HepG2 (cell line): ENCODE measurements around the gene CMTM3. TPM values are rescaled to one million over a fixed set of nuclear protein-coding genes. Genes with fewer than 3 reads are reported as not detected.

Experiments
- ARID2 ChIP-seq: sonication (generic); formaldehyde crosslinking; IDR thresholded peaks from 2 replicates; pipeline ENCODE4 v1.8.1; 2022; ENCODE audit warnings: mild to moderate bottlenecking, missing genetic modification reagents, borderline replicate concordance
- CCAR2 ChIP-seq: fragments of 200-400 bp; formaldehyde crosslinking; optimal IDR thresholded peaks from 2 replicates; pipeline ENCODE3; 2018; ENCODE audit warnings: low read depth, mild to moderate bottlenecking, low read length, moderate library complexity
- CCDC6 ChIP-seq: sonication (generic); formaldehyde crosslinking; IDR thresholded peaks from 2 replicates; pipeline ENCODE4 v1.8.1; 2022; ENCODE audit warnings: mild to moderate bottlenecking, missing genetic modification reagents, moderate library complexity
- DDIT3 ChIP-seq: sonication (generic); formaldehyde crosslinking; IDR thresholded peaks from 2 replicates; pipeline ENCODE4 v1.4.0; 2020; ENCODE audit warnings: mild to moderate bottlenecking, missing genetic modification reagents
- E2F5 ChIP-seq: sonication (generic); formaldehyde crosslinking; conservative IDR thresholded peaks from 2 replicates; pipeline ENCODE4 v1.4.0; 2020; ENCODE audit warnings: missing genetic modification reagents
- HNRNPL ChIP-seq: fragments of 200-400 bp; formaldehyde crosslinking; IDR thresholded peaks from 2 replicates; pipeline ENCODE4 v1.6.1; 2017; ENCODE audit warnings: mild to moderate bottlenecking, low read depth, low read length
- HNRNPUL1 ChIP-seq: fragments of 200-400 bp; formaldehyde crosslinking; IDR thresholded peaks from 2 replicates; pipeline ENCODE4 v1.6.1; 2017; ENCODE audit warnings: low read depth, mild to moderate bottlenecking, low read length, moderate library complexity
- IKZF1 ChIP-seq: fragments of 450-650 bp; IDR thresholded peaks from 2 replicates; pipeline ENCODE4 v1.7.1; 2016
- JARID2 ChIP-seq: sonication (generic); formaldehyde crosslinking; IDR thresholded peaks from 2 replicates; pipeline ENCODE4 v1.8.1; 2023; ENCODE audit warnings: missing genetic modification reagents, inconsistent platforms; ENCODE audit not compliant: insufficient replicate concordance
- MED8 ChIP-seq: sonication (generic); formaldehyde crosslinking; IDR thresholded peaks from 2 replicates; pipeline ENCODE4 v1.8.1; 2023; ENCODE audit warnings: mild to moderate bottlenecking, missing genetic modification reagents; ENCODE audit not compliant: insufficient replicate concordance
- MZF1 ChIP-seq: sonication (generic); formaldehyde crosslinking; IDR thresholded peaks from 2 replicates; pipeline ENCODE4 v1.8.1; 2023; ENCODE audit warnings: mild to moderate bottlenecking, missing genetic modification reagents, borderline replicate concordance
- NR2F6 ChIP-seq, 2 experiments: IDR thresholded peaks; 2 replicates each; pipeline ENCODE4 v1.6.1; 2016; ENCODE audit warnings: antibody characterized with exemption in 1 of 2, mild to moderate bottlenecking in 1 of 2
- SATB2 ChIP-seq: sonication (generic); formaldehyde crosslinking; IDR thresholded peaks from 2 replicates; pipeline ENCODE4 v1.5.0; 2020; ENCODE audit warnings: missing genetic modification reagents
- SP4 ChIP-seq: sonication (generic); formaldehyde crosslinking; IDR thresholded peaks from 2 replicates; pipeline ENCODE4 v1.8.1; 2023; ENCODE audit warnings: mild to moderate bottlenecking, missing genetic modification reagents
- SRSF9 ChIP-seq: fragments of 200-400 bp; formaldehyde crosslinking; IDR thresholded peaks from 2 replicates; pipeline ENCODE4 v1.6.1; 2018; ENCODE audit warnings: borderline replicate concordance, mild to moderate bottlenecking, low read depth, low read length; ENCODE audit not compliant: insufficient read depth, poor library complexity, severe bottlenecking
- TEAD3 ChIP-seq: optimal IDR thresholded peaks from 2 replicates; pipeline ENCODE3; 2016; ENCODE audit warnings: borderline replicate concordance
- ZNF264 ChIP-seq: sonication (generic); formaldehyde crosslinking; IDR thresholded peaks from 2 replicates; pipeline ENCODE4 v1.4.0; 2020; ENCODE audit warnings: missing genetic modification reagents
- ZNF367 ChIP-seq: sonication (generic); formaldehyde crosslinking; IDR thresholded peaks from 2 replicates; pipeline ENCODE4 v1.4.0; 2020; ENCODE audit warnings: missing genetic modification reagents, borderline replicate concordance
- ZNF644 ChIP-seq: IDR thresholded peaks from 2 replicates; pipeline ENCODE4 v1.6.1; 2016; ENCODE audit warnings: low read depth
- polyA plus RNA-seq, 8 experiments: library from polyadenylated mRNA; depleted of rRNA in 3 of 8; stranded (reverse) in 7 of 8; unstranded in 1 of 8; fragments of >200 nt; fragmentation: Illumina TruSeq in 4 of 8; extraction: Trizol in 4 of 8; gene quantifications; 2 replicates each; pipeline versions ENCODE4 v1.2.1 to v1.2.3, GENCODE V29; 2011 to 2016; ENCODE audit warnings: low read depth in 4 of 8, missing spikeins in 1 of 8, mixed read lengths in 1 of 8; ENCODE audit not compliant: insufficient read depth in 1 of 8
- total RNA-seq, 5 experiments: library from RNA; depleted of rRNA; stranded (reverse); fragments of >200 nt; fragmentation: Illumina TruSeq; extraction: Trizol; gene quantifications; 2 replicates each; pipeline ENCODE4 v1.2.3, GENCODE V29; 2016; ENCODE audit warnings: low read depth in 1 of 5
- TF ChIP-seq, protein P1 (sequence below): sonication (generic); formaldehyde crosslinking; IDR thresholded peaks from 2 replicates; pipeline ENCODE4 v1.4.0; 2020; ENCODE audit warnings: missing genetic modification reagents; ENCODE audit errors: not compliant biosample characterization
- TF ChIP-seq, protein P2 (sequence below): sonication (generic); formaldehyde crosslinking; IDR thresholded peaks from 2 replicates; pipeline ENCODE4 v1.5.1; 2020; ENCODE audit warnings: missing genetic modification reagents, mild to moderate bottlenecking, borderline replicate concordance
- TF ChIP-seq, protein P3 (sequence below): sonication (generic); formaldehyde crosslinking; IDR thresholded peaks from 2 replicates; pipeline ENCODE4 v1.4.0; 2020; ENCODE audit warnings: missing genetic modification reagents
- TF ChIP-seq, protein P4 (sequence below): sonication (generic); formaldehyde crosslinking; IDR thresholded peaks from 2 replicates; pipeline ENCODE4 v1.4.0; 2020; ENCODE audit warnings: missing genetic modification reagents, low read depth, mild to moderate bottlenecking, borderline replicate concordance

The CMTM3 gene
- total and polyA plus RNA-seq, 2 of the 13 experiments (the other 11 are each of a cell fraction or from before 2014, with no cell fraction given), result 29.2 to 48.7 TPM

DNA sequence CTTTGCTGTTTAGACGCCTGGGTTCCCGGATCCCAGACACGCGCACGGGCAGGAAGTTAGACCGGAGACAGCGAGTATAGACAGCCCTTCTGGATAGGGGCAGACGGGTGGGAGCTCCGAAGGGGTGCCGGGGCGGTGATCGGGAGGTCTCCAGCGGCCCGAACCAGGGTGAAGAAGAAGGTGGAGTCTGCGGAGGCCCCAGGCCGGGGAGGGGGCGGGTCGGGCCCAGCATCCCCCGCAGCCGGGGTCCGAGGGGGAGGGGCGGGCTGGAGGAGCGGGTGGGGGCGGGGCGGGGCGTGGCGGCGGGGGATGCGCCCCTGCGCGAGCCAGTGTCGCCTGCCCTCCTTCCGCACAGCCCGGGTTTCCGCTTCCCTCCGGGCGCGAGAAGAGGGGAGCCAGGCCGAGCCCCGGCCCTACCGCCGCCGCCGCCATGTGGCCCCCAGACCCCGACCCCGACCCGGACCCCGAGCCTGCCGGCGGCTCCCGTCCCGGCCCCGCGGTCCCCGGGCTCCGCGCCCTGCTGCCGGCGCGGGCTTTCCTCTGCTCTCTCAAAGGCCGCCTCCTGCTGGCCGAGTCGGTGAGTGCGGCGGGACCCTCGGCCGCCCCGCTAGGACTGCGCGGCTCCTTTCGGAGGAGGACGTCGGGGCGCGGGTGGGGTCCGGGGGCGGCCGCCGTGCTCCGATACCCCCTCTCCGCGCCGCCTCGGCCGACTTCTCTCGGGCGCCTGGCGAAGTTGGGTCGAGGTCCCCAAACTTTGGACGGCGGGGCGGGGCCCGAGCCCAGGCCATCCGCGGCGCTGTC is at the start of gene CMTM3 (continued):
- TF ChIP-seq ZNF367 (no peak), HNRNPUL1 (no peak), IKZF1 (no peak), ARID2 (no peak), NR2F6 (IDR thresholded peaks at IDR 0.05) (no peak), NR2F6 (CRISPR knock-in tag; IDR thresholded peaks at IDR 0.05) (no peak), MZF1 (CRISPR knock-in tag) (no peak), SRSF9 (no peak), CCAR2 (no peak), HNRNPL (no peak), SP4 (CRISPR knock-in tag) (peak; percentile 12), ZNF264 (CRISPR knock-in tag) (no peak), CCDC6 (CRISPR knock-in tag) (0 out of 2 replicates have a peak, but pooled peaks have one; percentile 33), DDIT3 (no peak), SATB2 (0 out of 2 replicates have a peak, but pooled peaks have one; percentile 28), E2F5 (peak; percentile 45; the same call in 1 of the 2 replicates), TEAD3 (CRISPR knock-in tag) (no peak), JARID2 (CRISPR knock-in tag) (no peak), MED8 (no peak), ZNF644 (CRISPR knock-in tag) (no peak)
- TF ChIP-seq, protein P1, sequence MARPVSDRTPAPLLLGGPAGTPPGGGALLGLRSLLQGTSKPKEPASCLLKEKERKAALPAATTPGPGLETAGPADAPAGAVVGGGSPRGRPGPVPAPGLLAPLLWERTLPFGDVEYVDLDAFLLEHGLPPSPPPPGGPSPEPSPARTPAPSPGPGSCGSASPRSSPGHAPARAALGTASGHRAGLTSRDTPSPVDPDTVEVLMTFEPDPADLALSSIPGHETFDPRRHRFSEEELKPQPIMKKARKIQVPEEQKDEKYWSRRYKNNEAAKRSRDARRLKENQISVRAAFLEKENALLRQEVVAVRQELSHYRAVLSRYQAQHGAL (CRISPR knock-in tag), result no peak
- TF ChIP-seq, protein P2, sequence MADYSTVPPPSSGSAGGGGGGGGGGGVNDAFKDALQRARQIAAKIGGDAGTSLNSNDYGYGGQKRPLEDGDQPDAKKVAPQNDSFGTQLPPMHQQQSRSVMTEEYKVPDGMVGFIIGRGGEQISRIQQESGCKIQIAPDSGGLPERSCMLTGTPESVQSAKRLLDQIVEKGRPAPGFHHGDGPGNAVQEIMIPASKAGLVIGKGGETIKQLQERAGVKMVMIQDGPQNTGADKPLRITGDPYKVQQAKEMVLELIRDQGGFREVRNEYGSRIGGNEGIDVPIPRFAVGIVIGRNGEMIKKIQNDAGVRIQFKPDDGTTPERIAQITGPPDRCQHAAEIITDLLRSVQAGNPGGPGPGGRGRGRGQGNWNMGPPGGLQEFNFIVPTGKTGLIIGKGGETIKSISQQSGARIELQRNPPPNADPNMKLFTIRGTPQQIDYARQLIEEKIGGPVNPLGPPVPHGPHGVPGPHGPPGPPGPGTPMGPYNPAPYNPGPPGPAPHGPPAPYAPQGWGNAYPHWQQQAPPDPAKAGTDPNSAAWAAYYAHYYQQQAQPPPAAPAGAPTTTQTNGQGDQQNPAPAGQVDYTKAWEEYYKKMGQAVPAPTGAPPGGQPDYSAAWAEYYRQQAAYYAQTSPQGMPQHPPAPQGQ, result no peak
- TF ChIP-seq, protein P3, sequence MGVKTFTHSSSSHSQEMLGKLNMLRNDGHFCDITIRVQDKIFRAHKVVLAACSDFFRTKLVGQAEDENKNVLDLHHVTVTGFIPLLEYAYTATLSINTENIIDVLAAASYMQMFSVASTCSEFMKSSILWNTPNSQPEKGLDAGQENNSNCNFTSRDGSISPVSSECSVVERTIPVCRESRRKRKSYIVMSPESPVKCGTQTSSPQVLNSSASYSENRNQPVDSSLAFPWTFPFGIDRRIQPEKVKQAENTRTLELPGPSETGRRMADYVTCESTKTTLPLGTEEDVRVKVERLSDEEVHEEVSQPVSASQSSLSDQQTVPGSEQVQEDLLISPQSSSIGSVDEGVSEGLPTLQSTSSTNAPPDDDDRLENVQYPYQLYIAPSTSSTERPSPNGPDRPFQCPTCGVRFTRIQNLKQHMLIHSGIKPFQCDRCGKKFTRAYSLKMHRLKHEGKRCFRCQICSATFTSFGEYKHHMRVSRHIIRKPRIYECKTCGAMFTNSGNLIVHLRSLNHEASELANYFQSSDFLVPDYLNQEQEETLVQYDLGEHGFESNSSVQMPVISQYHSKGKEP (CRISPR knock-in tag), result no peak
- TF ChIP-seq, protein P4, sequence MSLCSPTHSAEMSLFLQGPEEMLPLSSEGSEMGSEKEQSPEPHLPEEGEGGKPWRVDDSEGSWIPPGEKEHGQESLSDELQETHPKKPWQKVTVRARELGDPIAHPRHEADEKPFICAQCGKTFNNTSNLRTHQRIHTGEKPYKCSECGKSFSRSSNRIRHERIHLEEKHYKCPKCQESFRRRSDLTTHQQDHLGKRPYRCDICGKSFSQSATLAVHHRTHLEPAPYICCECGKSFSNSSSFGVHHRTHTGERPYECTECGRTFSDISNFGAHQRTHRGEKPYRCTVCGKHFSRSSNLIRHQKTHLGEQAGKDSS (CRISPR knock-in tag), result peak; percentile 43; the same call in 1 of the 2 replicates
